HG03521 (cell line): ENCODE data around the gene SCOC.
A peak's percentile ranks its signal among the peaks of the same experiment; 100 is the strongest.
"Not testable (repeated sequence)": the region's sequence is repeated elsewhere in the genome, so short reads cannot be mapped to it uniquely, and the experiment has no call there.

Source experiments
- ATAC-seq: cut with Tn5 transposase; IDR thresholded peaks from one replicate; pipeline ENCODE4 v1.9.1; 2021; ENCODE audit warnings: mild to moderate bottlenecking, moderate library complexity; ENCODE audit not compliant: unreplicated experiment

Gene SCOC

DNA sequence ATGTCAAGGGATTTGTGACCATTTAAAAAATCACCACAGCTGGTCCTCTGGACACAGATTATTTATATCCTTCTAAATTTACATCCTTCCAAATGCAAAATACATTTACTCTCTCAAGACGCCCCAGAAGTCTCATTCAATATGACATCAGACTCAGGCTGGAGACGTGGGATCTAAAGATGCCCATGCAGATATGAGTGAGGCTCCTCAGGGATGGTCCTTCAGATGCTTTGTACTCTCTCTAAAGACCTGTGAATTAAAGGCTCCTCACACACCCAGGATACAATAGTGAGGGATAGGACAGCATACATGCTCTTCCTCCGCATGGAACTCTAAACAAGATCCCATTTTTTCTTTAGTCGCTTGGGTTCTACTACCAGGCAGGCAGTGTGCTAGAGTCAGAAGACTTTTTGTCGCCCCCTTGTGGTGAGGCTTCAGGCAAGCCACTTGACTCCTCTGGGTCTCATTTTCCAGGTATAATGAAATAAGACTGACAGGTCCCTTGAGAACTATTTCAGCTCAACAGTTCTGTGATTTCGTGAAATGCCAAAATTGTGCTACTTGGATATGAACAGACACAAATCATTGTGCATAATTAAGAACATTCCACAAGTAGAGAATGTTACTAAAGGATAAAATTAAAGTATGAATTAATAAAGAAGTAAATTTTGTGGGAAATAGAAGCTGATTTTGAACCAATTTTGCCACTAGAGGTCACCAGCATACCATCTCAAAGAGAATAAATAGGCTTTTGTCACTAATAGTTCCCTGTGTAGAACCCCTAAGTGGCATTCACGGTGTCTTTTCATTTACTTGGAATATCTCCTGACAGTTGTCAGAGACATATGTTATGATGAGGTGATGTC lies 13.7 kb upstream of the SCOC start:
- peak; percentile 94 for ATAC-seq

DNA sequence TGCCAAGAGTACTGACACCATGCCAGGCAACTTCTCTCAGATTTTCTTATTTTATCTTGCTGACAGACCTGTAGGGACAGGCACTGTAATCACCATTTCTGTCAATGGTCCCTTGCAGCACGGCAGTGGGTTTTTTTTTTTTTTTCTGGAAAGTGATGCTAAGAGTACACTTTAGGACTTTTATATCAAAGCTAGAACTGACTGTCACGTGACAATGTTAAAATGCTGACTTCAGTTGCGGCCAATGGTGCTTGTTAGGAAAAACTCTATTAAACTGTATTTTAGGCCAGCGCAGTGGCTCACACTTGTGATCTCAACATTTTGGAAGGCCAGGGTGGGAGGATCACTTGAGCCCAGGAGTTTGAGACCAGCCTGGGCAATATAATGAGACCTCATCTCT lies 12.3 kb upstream of the SCOC start:
- no peak for ATAC-seq

DNA sequence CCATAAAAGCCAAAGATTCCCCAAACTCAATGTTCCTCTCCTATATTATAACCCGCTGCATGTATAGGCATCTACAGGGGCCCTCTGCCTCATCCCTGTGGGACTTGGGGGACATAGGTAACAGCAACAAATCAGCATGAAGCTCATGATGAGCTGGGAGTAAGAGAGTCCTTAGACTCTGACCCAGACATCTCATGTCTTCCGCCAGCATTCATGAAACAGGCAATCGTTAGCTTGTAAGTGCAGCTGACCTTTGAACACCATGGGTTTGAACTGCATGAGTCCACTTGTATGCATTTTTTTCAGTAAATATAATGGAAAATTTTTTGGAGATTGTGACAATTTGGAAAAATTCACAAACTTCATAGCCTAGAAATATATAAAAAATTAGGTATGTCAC lies 10.4 kb upstream of the SCOC start:
- ATAC-seq: no peak

DNA sequence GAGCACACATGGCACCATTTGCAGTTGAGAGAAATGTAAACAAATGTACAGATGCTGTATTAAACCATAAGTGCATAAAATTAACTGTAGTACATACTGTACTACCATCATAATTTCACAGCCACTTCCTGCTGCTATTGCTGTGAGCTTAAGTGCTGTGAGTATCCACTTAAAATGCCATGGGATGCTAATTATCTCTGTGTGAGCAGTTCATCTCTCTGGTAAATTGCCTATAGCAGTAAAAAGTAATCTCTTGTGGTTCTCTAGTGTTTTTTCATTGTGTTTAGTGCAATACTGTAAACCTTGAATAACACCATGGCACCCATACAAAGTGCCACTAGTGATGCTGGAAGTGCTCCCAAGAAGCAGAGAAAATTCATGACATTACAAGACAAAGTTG lies 9.9 kb upstream of the SCOC start:
- ATAC-seq: no peak

DNA sequence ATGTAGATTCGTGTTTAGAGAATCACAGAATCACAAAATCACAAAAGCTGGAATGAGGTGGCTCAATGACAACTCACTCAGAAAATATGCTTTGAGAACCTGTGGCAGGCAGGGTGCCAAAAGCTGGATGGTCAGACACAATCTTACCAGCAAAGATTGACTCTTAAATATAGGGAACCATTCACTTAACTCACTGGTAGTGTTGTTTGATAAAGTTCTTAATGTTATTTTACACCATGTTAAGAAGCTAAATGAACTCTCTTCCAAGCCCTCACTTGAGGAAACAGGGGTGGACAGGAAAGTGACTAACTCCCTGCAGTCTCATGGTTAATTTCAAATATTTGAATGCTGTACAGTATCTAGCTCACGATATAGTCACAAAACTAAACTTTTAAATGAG lies 5.7 kb upstream of the SCOC start:
- ATAC-seq: no peak

DNA sequence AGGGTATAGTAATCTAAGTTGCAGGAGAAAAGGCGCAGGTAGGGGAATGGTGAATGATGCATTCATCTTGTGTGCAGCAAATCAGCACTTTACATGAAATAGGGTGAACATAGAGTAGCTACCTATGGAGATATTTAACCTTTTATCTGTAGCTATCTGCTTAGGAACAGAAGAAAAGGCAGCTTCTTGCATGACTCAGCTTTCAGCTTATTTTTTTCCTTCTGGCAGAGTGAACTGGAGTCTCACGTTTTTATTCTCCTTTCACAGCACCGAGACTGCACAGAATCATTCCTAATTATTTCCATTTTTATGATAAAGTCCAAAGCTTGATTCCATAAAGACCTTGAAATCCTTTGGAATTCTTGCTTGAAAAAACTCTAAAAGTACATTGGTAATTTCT lies 4.8 kb upstream of the SCOC start:
- no peak for ATAC-seq

DNA sequence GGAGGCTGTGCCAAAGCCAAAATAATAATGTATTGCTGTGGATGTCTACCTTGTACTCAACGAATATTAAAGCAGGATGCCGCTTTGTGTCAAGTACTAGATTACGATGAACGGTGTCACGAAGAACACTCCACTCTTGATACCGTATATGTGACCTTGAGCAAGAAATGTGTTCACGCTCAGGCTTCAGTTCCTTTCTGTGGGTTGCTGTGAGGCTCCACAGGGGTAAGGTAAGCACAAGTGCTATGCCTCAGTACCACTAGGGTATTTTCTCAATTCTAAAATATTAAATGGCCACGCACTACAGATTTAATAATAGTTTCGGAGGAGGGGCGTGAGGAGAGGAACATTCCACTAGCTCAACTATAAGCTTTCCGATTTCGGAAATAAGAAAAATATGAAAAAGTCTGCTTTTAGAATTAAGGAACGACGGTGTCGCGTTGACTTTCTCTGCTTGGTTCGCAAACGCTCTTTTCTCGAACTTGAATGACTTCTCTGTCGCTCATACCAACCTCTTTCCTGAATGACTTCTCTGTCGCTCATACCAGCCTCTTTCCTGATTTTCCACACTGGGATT lies 607 bp upstream of the SCOC start:
- ATAC-seq: peak; percentile 52

DNA sequence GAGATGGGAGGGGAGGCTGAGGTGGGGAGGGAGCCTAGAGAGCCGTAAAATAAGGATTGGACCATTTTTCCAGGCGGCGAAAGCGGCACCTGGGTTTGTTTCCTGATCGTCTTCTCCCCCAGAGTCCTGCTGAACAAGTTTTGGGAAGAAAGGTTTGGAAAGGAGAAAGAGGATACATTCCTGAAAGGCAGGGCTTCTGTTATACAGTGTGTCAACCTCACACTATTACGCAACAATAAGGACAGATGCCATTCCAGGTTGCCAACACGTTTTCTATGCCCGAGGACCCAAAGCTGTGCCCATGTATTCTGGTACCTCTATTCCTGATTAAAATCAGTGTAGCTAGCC lies 658 bp downstream of the SCOC start:
- ATAC-seq: no peak

DNA sequence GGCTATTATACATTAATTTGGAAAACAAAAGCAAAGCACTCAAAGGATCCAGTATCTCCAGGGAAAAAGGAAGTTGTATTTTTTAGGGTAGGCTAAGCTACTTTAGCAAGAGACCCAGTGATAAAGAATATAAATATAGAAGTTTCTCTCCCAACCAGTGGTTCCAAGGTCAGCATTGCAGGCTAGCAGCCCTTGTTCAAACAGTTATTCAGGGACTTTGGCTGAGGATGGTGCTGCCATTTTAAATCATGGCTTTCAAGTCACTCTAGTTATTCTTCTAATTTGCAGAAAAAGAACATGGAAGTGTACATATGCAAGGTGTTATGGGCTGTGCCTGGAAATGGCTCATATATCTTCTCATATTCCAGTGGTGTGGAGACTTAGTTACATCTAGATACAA lies 9.3 kb downstream of the SCOC start:
- ATAC-seq: no peak

DNA sequence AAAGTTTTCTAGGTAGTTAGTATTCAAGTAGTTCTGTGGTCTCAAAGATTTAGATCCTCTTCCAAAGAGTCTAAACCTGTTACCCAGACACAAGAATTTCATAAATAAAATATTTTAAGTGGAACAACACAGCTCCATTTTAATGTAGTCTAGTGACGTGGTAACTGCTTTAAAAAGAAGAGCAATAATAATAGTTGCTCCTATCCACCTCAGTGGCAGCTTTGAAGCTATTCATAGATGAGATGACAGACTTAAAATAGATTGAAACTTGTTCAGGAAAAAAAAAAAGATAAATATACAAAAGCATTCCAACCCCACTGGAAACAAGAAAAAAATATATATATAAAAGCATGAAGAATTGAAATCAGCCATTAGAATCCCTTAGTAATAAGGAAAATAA lies 14.6 kb downstream of the SCOC start:
- ATAC-seq: no peak

DNA sequence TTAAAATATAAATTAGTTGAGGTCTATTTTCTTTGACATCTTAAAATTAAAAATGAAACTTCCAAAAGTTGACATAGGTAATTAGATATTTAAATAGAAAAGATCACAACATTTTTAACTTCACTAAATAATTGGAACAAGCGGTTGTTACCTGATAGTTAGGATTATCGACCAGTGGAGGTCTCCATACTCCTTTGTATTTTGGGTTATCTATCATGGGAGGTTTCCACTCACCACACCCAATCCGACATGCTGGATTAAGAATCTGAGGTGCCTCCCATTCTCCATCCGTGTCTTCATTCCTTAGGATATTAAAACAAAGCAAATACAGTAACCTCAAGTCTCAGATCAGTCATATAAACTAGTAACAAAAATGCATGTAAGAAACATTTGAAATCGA lies 22.2 kb downstream of the SCOC start:
- no peak for ATAC-seq

DNA sequence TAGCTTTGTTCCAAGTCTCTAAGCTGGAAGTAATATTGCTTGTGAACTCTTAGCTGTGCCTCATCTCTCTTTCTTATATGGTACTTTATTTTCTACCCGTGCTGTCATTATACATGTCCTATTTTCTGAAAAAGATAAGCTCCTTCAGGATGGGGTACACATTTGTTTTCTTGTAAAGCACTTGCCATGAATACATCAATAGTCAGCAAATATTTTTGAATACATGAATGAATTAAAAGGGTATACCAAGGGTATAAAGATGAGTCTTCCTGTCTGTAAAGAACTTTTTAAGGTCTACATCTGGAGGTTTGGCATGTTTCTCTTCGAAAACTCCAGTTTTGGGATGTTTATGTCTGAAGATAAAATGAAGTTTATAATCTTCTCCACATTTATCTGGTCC lies 26.7 kb downstream of the SCOC start:
- no peak for ATAC-seq

DNA sequence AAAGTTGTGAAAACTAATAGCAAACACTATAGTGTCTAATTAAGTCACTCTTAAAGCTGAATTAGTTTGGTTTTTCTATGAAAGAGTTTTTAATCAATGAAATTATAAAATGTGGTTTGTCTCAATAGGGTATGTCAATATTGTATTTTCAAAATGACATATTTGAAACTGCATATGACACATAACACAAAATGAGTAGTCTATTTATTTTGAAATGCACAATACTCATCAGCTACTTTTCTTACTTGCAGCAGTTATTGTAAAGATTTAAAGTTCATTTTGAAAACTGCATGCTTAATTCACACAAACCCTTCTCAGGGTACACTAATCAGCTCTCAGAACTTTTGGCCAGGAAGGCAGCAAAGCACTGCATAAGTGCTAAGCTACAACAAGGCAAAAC lies 32.8 kb downstream of the SCOC start:
- no peak for ATAC-seq

DNA sequence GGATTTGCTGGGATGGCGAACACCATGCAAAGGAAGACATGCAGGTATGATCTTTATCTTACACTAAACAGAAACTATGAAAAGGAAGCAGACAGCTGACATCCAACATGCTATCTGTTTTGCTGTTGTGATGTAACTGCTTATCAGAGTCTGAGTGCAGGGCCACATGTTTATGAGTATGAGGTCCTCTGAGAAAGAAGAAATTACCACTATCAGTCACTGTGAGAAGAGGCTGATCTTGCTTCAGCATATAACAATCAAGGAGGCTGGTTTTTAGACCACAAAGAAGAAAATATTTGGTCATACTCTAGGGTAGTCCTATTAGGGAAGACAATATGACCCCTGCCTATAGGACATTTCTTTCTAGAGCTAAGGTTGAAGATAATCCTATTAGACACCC lies 35.5 kb downstream of the SCOC start:
- no peak for ATAC-seq

DNA sequence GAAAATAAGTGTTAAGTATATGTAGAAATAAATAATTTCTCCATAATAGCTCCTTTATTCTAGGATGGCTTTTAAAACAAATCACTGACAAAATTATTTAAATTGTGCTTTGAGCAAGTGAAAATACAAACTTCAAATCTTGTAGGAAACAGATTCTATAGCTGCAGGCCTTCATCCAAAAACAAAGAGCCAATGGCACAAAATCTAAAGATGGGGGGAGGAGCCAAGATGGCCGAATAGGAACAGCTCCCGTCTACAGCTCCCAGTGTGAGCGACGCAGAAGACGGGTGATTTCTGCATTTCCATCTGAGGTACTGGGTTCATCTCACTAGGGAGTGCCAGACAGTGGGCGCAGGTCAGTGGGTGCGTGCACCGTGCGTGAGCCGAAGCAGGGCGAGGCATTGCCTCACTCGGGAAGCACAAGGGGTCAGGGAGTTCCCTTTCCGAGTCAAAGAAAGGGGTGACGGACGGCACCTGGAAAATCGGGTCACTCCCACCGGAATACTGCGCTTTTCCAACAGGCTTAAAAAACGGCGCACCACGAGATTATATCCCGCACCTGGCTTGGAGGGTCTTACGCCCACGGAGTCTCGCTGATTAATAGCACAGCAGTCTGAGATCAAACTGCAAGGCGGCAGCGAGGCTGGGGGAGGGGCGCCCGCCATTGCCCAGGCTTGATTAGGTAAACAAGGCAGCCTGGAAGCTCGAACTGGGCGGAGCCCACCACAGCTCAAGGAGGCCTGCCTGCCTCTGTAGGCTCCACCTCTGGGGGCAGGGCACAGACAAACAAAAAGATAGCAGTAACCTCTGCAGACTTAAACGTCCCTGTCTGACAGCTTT lies 39.9 kb downstream of the SCOC start:
- ATAC-seq: not testable (repeated sequence)

DNA sequence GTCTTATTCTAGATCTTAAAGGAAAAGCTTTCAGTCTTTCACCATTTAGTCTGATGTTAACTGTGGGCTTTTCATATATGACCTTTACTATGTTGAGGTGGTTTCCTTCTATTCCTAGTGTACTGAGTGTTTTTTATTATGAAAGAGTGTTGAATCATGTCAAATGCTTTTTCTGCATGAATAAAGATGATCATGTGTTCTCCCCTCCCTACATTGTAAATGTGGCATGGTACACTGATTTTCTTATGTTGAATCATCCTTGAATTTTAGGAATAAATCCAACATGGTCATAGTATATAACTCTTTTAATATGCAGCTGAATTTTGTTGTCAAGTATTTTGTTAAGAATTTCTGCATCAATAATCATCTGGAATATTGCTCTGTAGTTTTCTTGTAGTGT lies 49.7 kb downstream of the SCOC start:
- ATAC-seq: no peak

DNA sequence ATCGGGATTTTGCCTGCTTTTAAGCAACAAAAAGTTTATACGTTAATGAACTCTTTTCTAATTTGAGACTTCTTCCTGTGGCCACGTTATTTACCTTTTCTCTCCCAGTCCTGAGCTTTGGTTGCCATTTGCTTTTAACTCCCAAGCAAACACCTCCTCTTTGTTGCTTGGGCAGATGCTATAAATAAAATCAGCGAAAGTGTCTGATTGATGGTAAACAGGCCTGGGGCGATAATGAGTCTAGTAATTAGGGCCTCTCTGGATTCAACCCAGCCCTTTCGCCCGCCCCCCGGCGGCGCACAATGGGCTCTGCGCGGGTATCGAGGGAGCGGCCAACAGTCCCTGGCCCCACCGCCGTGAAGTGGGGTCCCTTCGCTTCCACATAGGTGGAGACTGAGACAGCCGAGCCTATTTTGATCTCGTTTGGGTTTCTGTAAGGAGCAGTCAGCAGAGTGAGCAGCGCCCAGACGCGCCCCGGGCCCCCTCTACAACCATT lies 53.2 kb downstream of the SCOC start:
- peak; percentile 15 for ATAC-seq

DNA sequence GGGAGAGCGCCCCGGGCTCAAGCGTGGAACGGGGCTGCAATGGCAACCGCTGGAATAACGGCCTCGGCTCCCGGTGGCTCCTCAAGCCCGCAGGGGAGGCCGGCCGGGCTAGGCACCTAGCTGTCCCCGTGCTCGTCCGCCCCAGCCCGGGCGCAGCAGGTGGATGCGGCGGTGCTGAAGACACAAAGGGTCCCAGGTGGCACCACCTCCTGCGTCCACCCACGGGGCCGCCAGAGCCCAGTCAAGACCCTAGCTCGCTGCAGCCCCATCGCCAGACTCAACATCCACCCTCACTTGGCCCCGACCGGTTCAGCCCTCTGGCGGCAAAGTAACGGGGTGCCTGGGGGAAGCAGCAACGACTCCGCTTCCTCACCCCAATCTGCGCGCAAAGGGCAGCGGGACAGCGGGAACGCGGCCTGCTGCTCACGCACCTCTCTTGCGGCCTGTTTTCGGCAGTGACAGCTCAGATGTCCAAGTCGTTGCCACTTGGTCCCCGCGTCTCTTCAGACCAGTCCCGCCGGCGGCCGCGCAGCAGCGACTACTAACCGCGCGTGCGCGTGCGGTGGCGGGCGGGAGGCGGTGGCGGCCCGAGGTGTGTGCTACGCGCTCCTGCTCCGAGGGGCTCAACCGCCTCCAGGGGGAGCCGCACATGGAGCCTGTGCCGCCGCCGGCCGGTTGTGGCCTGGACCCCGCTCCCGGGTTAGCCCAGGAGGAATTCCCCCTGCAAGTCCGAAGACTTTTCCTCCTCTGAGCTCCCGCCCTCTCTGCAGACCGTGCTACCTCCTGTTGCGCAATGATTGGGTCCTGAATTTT lies 53.9 kb downstream of the SCOC start, which contains the start of gene CLGN:
Gene CLGN, minus strand, starts transcription at position 543 of the 813 bp plus-strand sequence. CDS start 14,570 bp downstream, outside the sequence.
- ATAC-seq: peak; percentile 84

DNA sequence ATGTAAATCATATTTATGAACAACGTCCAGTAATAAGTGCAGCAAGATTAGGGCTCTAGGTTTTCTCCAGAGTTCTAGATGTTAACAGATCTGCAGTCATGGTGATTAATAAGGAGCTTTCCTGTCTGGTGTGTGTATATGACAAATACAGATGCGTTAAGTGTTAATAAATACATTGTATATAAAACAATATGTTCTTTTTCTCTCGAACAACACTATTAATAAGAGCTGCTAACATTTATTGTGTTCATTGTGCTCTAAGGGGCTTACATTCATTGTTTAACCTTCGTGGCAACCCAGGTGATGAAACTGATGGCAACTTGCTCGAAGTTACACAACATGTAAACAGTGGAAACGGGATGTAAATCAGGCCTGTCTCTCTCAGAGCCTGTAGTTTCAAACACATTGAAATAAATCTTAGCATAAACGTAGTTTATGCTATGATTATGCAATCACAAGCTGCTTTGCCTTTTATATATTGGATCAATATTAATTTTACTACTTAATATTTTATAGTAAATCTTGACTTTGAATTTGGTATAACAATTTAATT lies 54.5 kb downstream of the SCOC start:
- ATAC-seq: no peak
